Measurements from ENCODE around the gene S1PR2. TPM values are rescaled to one million over a fixed set of nuclear protein-coding genes. Genes with fewer than 3 reads are reported as not detected.

The S1PR2 gene
- total RNA-seq, 3 donors from 2014 or later, result 6.1 to 18.4 (median 13.1) TPM

DNA sequence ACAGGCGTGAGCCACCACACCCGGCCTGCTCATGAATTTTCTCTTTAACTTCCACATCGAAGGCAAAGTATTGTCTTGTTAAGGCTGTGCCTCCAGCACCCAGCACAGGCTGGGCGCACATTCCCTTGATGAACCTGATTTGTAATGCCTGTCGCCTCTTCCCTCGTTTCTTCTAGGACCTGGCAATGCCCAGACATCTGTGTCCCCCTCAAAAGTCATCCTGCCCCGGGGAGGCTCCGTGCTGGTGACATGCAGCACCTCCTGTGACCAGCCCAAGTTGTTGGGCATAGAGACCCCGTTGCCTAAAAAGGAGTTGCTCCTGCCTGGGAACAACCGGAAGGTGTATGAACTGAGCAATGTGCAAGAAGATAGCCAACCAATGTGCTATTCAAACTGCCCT, 43.5 kb upstream of the S1PR2 start:
- Histone ChIP-seq H3K27me3 (no peaks in the 10 kb centered on the region), H3K4me3 (no peak overlapping the region), H3K4me1 (no peaks in the 10 kb centered on the region), H3K9me3 (no peaks in the 10 kb centered on the region), H3K36me3 (no peaks in the 10 kb centered on the region), H3K27ac (no peak overlapping the region)
- TF ChIP-seq POLR2AphosphoS5 (IDR thresholded peaks at IDR 0.05) (no peak), POLR2A (IDR thresholded peaks at IDR 0.05) (no peak)
- TF ChIP-seq, protein P1, sequence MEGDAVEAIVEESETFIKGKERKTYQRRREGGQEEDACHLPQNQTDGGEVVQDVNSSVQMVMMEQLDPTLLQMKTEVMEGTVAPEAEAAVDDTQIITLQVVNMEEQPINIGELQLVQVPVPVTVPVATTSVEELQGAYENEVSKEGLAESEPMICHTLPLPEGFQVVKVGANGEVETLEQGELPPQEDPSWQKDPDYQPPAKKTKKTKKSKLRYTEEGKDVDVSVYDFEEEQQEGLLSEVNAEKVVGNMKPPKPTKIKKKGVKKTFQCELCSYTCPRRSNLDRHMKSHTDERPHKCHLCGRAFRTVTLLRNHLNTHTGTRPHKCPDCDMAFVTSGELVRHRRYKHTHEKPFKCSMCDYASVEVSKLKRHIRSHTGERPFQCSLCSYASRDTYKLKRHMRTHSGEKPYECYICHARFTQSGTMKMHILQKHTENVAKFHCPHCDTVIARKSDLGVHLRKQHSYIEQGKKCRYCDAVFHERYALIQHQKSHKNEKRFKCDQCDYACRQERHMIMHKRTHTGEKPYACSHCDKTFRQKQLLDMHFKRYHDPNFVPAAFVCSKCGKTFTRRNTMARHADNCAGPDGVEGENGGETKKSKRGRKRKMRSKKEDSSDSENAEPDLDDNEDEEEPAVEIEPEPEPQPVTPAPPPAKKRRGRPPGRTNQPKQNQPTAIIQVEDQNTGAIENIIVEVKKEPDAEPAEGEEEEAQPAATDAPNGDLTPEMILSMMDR (IDR thresholded peaks at IDR 0.05), result no peak
- no peak for DNase-seq (ENCODE audit: low spot score in 2 of 2)
- intact Hi-C loops (cut with DNase I; ENCODE audit: low total_unique reads), result no loop called here

DNA sequence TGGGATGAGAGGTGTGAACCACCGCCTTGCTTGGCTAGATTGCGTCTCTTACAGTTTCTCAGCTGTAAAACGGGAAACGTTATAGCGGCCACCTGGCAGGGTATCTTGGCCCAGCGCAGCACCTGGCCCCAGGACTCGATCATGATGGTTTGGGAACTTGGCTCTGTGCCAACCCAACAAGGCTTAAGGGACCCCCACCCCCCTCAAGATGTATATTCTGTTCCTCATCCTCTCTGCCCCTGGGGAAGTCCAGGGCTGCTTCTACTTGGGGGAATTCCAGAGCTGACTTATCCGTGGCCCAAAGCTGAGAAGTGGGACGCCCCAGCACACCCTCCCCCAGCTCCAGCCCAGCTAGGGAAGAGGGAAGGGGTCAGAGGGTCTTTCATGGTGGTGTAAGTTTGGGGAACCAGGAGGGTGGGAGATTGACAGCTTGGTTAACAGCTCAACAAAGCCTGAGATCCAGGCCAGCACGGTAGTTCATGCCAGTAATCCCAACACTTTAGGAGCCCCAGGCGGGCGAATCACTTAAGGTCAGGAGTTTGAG, 40.5 kb upstream of the S1PR2 start:
- no peaks in the 10 kb centered on the region for H3K27me3 ChIP-seq

DNA sequence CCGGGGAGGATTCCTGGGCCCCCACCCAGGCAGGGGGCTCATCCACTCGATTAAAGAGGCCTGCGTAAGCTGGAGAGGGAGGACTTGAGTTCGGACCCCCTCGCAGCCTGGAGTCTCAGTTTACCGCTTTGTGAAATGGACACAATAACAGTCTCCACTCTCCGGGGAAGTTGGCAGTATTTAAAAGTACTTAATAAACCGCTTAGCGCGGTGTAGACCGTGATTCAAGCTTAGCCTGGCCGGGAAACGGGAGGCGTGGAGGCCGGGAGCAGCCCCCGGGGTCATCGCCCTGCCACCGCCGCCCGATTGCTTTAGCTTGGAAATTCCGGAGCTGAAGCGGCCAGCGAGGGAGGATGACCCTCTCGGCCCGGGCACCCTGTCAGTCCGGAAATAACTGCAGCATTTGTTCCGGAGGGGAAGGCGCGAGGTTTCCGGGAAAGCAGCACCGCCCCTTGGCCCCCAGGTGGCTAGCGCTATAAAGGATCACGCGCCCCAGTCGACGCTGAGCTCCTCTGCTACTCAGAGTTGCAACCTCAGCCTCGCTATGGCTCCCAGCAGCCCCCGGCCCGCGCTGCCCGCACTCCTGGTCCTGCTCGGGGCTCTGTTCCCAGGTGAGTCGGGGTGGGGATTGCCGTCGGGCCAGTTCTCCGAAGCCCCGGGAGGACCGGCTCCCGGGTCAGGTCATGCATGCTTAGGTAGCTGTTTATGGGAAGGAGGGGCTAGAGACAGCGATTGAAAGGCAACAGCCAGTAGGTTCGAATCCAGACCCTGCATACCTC, 39.7 kb upstream of the S1PR2 start, which contains the start of gene ICAM1:
ICAM1 (plus strand) TSS at position 505 of the 779 bp plus-strand sequence; CDS start at position 545, 40 bp downstream.
- TF ChIP-seq, protein P1 (IDR thresholded peaks at IDR 0.05), result peak in 2 of 3 donors; percentile 22 to 39
- peak; percentile 54 for TF ChIP-seq POLR2A (IDR thresholded peaks at IDR 0.05)
- TF ChIP-seq POLR2AphosphoS5 (IDR thresholded peaks at IDR 0.05), result peak; percentile 80 to 98 (median 90)
- no peaks in the 10 kb centered on the region for H3K27me3 ChIP-seq
- no peaks in the 10 kb centered on the region for H3K36me3 ChIP-seq
- H3K27ac ChIP-seq, result peak within 1 kb of the TSS; percentile 88 to 91
- DNase-seq (ENCODE audit: low spot score in 2 of 2), result peak; percentile 66 to 79
- H3K4me1 ChIP-seq, result no peaks in the 10 kb centered on the region
- no peaks in the 10 kb centered on the region for H3K9me3 ChIP-seq
- peak within 1 kb of the TSS; percentile 59 to 68 (median 63) for H3K4me3 ChIP-seq
- intact Hi-C loops (cut with DNase I; ENCODE audit: low total_unique reads), result no loop called here

More for the DNA sequence above, 40.5 kb upstream of the S1PR2 start:
- Histone ChIP-seq H3K4me3 (peak overlapping the region; percentile 59 to 68 (median 63)), H3K9me3 (no peaks in the 10 kb centered on the region), H3K27ac (peak overlapping the region; percentile 88 to 91), H3K36me3 (no peaks in the 10 kb centered on the region), H3K4me1 (no peaks in the 10 kb centered on the region)
- TF ChIP-seq POLR2AphosphoS5 (IDR thresholded peaks at IDR 0.05), result no peak
- no peak for TF ChIP-seq POLR2A (IDR thresholded peaks at IDR 0.05)
- TF ChIP-seq, protein P1 (IDR thresholded peaks at IDR 0.05), result no peak
- DNase-seq (ENCODE audit: low spot score in 2 of 2), result no peak
- intact Hi-C loops (cut with DNase I; ENCODE audit: low total_unique reads), result no loop called here

DNA sequence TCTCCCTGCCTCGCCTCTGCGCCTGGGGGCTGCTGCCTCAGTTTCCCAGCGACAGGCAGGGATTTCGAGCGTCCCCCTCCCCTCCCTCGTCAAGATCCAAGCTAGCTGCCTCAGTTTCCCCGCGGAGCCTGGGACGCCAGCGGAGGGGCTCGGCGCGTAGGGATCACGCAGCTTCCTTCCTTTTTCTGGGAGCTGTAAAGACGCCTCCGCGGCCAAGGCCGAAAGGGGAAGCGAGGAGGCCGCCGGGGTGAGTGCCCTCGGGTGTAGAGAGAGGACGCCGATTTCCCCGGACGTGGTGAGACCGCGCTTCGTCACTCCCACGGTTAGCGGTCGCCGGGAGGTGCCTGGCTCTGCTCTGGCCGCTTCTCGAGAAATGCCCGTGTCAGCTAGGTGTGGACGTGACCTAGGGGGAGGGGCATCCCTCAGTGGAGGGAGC, 39.1 kb upstream of the S1PR2 start:
- intact Hi-C loops (cut with DNase I; ENCODE audit: low total_unique reads), result no loop called here
- Histone ChIP-seq H3K9me3 (no peaks in the 10 kb centered on the region), H3K4me1 (no peaks in the 10 kb centered on the region), H3K4me3 (peak overlapping the region; percentile 59 to 68 (median 63)), H3K36me3 (no peaks in the 10 kb centered on the region), H3K27ac (peak overlapping the region; percentile 88 to 91), H3K27me3 (no peaks in the 10 kb centered on the region)
- TF ChIP-seq, protein P1 (IDR thresholded peaks at IDR 0.05), result no peak
- TF ChIP-seq POLR2AphosphoS5 (IDR thresholded peaks at IDR 0.05) (no peak), POLR2A (IDR thresholded peaks at IDR 0.05) (no peak)
- DNase-seq (ENCODE audit: low spot score in 2 of 2), result no peak

All from breast epithelium (tissue), 4 donors.